Stimulated activated CD4-positive, alpha-beta T cell treated with anti-CD3 and anti-CD28 coated beads, Interleukin-4, amount 100 ng/mL, for 24 hours (primary cell): ENCODE results near the gene HLCS.
A peak's percentile ranks its signal among the peaks of the same experiment; 100 is the strongest.
"Not testable (repeated sequence)": the region's sequence is repeated elsewhere in the genome, so short reads cannot be mapped to it uniquely, and the experiment has no call there.

ENCODE experiments used
- DNase-seq: peaks from one replicate; pipeline ENCODE4 v3.0.0-alpha.2; 2020

Gene HLCS

GRCh38 chr21:36966066-36966820 lies at the start of gene HLCS:
Gene HLCS (minus strand): TSS chr21:36966669. CDS start chr21:36966638, 31 bp downstream.
- peak; percentile 61 for DNase-seq

DNA sequence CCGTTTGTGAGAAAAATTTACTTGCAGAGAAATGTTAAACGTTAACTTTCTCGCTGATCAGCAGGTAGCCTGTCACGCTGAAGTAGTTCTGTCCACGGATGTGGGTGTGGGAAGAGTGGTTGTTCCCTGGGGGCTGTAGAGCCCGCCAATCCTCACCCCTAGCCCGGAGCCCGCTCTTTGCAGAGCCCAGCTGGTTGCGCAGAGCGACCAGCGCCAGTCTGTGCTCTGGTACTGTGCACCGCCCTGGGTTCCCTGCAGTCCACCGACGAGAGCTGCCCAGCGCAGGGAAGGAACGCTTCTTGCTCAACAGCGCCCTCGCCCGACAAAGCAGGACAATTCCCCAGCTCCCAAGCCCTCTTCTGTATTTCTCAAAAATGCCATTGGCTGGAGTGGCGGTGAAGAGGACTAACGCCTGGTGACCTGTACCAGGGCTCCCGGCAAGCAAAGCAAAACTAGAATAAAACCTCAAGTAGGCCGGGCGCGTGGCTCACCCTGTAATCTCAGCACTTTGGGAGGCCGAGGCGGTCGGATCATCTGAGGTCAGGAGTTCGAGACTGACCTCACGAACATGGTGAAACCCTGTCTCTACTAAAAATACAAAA lies 43.4 kb upstream of the HLCS start:
- DNase-seq, result peak; percentile 80

DNA sequence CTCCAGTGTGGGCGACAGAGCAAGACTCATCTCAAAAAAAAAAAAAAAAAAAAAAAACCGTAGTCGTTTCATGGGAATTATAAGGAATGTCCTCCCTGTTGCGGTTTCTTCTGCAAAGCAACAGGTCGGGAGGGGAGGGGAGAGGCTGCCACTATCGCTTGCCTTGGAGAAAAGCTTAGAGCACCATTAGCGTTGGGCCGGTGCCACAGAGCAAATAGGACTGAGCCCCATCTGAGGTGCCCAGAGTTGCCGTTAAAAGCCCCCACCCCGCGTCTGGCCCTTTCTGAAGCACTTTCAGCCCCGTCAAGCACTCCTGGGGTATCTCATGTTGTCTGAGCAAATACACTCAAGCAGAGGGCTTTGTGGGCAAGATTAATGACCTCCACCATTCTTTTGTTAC lies 42.3 kb upstream of the HLCS start:
- DNase-seq, result no peak

GRCh38 chr21:37006486-37007291 lies 40.2 kb upstream of the HLCS start, which contains the start of gene RIPPLY3:
Gene RIPPLY3 (plus strand): TSS chr21:37006702. CDS start chr21:37006773, 71 bp downstream.
- no peak for DNase-seq

- DNase-seq, result no peak
Observed at GRCh38 chr21:37005548-37006485, 39.3 kb upstream of the HLCS start.

DNA sequence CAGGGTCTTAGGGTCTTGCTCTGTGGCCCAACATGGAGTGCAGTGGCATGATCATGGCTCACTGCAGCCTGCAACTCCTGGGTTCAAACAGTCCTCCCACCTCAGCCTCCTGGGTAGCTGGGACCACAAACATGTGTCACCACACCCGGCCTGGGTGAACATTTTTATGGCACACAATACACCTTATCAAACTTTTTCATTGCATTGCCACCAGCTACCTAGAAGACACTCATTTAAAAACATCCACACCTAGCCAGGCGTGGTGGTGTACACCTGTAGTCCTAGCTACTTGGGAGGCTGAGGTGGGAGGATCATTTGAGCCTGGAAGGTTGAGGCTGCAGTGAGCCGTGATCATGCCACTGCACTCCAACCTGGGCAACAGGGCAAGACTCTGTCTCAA lies 37.4 kb upstream of the HLCS start:
- DNase-seq, result not testable (repeated sequence)

DNA sequence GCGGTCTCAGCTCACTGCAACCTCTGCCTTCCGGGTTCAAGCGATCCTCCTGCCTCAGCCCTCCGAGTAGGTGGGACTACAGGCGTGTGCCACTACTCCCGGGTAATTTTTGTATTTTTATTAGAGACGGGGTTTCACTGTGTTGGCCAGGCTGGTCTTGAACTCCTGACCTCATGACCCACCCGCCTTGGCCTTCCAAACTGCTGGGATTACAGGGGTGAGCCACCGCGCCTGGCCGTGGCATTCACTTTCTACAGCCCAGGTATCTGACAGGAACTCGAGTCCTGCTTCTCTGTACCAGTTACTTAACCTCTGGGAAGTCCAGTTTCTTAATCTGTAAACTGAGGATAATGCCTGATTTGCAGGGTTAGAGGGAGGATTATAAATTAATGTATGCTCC lies 36.4 kb upstream of the HLCS start:
- not testable (repeated sequence) for DNase-seq

DNA sequence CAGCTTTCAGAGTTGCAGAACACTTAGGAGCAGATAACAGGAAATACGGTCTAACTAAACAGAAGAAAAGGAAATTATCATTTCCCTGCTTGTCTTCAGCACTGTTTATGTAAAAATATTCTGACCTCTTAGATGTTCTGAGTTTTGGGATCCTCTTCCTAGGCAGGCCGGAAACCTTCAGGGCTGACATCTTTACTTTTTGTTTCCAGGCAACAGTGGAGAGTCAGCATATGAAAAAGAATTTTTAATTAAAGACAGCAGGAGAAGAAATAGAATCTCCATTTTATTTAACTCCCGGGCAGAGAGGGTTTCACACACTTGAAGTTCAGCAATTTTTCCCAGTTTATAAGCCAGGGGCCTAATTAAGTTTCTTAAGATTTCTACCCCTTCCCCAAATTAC lies 35.0 kb upstream of the HLCS start:
- DNase-seq, result no peak

DNA sequence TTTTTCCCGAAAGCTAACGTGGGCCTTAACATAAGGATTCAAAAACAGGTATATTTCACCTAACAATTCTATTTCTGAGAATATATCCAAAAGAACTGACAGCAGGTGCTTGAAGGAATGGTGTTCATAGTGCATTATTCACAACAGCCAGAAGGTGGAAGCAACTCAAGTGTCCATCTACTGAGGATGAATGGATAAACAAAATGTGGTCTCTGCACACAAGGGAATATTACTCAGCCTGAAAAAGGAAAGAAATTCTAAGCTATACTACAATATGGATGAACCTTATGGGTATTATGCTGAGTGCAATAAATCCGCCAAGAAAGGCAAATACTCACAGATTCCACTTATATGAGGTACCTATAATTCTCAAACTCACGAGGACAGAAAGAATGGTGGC lies 33.9 kb upstream of the HLCS start:
- no peak for DNase-seq

DNA sequence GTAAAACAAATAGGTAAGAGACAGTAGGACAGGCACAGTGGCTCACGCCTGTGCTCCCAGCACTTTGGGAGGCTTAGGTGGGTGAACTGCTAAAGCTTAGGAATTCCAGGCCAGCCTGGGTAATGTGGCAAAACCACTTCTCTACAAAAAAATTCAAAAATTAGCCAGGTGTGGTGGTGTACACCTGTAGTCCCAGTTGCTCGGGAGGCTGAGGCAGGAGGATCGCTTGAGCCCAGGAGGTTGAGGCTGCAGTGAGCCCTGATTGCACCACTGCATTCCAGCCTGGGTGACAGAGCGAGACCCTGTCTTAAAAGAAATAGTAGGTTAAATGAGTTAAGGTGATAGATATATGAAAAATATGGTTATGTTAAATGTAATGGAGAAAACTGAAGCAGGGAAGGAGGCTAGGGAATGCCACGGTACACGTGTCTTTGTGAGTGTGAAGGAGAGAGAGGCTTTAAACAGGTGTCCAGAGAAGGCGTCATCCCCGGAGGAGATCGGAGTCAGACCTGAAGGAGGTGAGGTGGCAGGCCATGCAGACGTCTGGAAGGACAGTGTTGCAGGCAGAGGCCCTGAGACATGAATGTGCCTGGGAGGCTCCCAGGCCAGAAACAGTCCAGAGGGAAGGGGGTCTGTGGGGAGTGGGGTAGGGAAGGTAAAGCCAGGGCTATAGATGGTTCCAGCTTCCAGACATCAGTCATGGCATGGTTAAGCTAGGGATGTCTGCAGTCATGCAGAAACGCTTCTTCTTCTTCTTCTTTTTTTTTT lies 32.8 kb upstream of the HLCS start:
- DNase-seq, result no peak

DNA sequence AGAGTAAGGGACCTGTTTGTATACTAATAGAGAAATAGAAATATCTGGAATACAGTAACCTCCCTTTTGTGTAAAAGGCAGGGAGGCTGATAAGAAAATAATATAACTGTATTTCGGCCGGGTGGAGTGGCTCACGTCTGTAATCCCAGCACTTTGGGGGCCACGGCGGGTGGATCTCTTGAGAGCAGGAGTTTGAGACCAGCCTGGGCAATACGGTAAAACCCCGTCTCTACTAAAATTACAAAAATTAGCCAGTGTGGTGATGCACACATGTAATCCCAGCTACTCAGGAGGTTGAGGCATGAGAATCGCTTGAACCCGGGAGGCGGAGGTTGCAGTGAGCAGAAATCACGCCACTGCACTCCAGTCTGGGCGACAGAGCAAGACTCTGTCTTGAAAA lies 28.8 kb upstream of the HLCS start:
- DNase-seq, result not testable (repeated sequence)

- DNase-seq, result peak; percentile 26
Observed at GRCh38 chr21:36994501-36995158, 28.2 kb upstream of the HLCS start.

- no peak for DNase-seq
Observed at GRCh38 chr21:36992671-36993070, 26.2 kb upstream of the HLCS start.

DNA sequence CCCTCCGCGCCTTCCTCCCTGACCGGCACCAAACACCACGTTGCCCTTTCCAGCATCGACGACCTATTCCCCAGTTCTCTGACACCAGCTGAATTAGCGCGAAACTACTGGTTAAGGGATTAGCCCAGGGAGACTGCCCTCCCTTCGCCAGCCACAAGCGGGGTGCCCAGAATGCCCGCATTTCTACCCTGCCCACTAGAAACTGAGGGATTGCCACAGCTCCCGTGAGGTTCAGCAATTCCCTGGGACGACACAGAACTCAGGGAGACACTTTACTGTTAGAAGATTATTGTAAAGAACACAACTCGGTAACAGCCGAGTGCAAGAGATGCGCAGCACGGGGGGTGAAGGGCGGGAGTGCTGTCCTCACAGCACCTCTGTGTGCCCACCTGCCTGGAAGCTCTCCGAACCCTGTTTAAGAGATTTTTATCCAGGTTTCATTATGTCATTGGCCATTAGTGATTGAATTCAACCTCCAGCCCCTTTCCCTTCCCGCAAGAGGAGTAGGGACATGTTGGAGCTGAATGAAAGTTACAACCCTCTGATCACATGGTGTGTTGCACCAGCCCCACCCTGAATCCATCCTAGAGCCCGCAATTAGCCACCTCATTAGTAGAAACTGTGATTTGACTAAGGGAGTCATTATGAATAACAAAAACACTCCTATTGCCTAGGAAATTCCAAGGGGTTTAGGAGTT lies 24.2 kb upstream of the HLCS start:
- no peak for DNase-seq

DNA sequence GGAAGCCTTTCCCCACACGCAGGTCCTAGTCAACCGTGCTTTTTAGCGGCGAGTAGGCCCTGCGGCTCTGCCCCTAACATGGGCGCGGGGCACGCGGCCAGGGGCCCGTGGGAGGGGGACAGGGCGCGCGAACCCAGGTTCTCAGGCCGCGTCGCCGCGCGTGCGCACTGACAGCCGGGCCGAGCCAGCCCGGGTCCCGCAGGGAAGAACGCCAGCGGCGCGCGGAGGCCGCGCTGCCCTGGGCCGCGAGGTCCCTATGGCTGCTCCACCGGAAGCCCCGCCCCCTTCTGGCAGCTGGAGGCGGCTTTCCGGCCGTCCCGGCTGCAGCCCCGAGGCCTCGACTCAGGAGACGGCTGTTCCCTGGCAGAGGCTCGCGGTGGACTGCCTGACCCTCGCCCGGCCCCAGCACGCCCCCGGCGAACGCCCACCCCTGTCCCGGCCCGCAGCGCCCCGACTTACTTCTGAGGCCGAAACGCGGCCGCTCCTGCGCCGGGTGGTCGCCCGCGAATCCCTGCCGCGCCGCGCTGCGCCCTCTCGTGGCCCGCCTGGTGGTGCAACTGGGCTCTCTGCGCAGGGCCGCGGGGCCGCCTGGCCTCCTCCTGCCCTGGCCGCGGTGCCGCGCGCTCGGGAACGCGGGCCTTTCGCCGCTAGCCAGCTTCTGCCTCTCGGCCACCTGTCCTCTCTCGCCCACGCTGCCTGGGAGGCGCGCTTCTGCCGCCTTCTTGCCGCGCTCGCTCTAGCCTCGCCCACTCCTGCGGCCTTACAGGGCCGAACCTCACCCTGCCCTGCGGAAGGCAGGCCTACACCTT lies 23.4 kb upstream of the HLCS start:
- peak; percentile 88 for DNase-seq

DNA sequence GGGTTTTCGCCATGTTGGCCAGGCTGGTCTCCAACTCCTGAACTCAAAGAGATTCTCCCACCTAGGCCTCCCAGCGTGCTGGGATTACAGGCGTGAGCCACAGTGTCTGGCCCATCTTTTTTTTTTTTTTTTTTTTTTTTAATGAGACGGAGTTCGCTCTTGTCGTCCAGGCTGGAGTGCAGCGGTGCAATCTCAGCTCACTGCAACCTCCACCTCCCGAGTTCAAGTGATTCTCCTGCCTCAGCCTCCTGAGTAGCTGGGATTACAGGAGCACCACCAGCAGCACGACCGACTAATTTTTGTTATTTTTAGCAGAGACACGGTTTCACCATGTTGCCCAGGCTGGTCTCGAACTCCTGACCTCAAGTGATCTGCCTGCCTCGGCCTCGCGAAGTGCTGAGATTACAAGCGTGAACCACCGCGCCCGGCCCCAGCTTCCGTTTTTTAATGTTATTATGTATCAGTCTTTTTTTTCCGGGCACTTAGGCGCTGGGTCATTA lies 22.8 kb upstream of the HLCS start:
- DNase-seq, result not testable (repeated sequence)

GRCh38 chr21:36988536-36988935 lies 22.1 kb upstream of the HLCS start:
- no peak for DNase-seq

DNA sequence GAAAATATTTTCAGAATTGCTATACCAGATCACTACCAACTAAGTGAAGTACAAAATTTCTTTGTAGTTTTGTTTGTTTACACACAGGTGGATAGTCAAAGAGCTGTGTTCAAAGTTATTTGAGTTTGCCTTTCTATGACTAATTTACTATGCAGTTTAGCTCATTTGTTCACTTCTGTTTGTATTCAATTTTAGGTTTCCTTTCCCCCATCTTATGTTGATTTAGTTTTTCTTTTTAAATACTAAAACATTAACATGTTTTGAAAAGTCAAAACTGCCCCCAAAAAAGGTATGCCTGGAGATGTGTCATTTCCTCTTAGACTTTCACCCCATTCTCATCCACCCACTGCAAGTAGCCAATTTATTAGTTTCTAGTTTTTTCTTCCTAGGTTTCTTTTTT lies 21.4 kb upstream of the HLCS start:
- no peak for DNase-seq
